NCI-H2107 treated with DMSO at 0.1 percent for 48 hours (cell line): ENCODE results near the gene ADAM22.

ENCODE experiments used
- DNase-seq: peaks from one replicate; lab custom pipeline; 2025; ENCODE audit not compliant: unreplicated experiment; lab: John Stamatoyannopoulos, UW

Gene ADAM22

DNA sequence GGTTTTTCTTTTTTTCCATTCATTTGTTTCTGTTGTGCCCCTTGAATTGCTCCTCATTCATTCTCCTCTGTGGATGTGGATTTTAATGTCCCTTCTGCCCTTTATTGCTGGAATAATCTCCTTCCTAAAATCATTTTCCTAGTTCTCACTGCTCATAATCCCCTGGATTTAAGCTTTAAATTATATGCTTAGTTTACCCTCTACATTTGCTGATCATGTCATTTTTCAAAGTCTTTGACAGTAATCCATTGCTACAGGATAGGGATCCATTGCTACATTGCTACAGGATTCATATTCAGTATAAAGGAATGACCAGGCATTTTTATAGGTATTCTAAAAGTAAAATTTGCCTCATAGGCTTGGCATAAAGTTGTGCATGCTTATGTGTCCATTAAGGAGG is 14.3 kb downstream of the ADAM22 start:
- DNase-seq = no peak

DNA sequence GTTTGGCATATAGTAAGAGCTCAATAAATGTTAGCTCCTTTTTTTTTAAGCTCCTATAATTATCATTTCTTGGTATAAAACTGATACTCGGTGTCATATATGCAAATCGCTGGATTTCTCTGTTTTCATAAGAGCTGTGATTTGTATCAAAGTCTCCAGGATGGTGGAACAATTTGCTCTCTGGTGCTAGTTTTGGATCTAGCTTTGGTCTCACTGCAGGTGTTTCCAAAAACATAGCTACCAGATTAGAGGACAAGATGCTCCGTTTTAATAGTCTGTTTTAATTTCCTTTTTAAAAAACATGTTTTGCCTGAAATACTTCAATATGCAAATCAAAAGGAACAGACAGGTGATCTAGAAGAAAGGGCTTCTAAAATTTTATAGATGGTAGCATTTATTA is 25.3 kb downstream of the ADAM22 start:
- no peak for DNase-seq

DNA sequence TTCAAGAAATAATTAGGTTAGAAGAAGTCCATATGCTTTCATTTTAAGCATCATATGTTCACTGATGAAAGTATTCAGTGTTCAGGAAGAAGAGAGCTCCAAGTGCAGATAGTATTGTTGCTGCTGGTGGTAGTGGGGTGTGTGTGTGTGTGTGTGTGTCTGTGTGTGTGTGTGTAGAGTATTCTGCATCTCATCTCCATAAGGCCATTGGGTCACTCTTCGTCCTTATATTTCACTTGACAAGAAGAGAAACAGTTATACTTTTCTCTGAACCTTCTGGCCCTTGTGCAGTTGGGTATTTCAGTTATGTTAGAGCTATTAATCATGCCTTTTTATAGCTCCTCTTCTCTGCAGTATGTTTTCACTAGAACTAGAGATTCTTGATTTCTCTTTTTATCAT is 26.2 kb downstream of the ADAM22 start:
- DNase-seq = no peak

DNA sequence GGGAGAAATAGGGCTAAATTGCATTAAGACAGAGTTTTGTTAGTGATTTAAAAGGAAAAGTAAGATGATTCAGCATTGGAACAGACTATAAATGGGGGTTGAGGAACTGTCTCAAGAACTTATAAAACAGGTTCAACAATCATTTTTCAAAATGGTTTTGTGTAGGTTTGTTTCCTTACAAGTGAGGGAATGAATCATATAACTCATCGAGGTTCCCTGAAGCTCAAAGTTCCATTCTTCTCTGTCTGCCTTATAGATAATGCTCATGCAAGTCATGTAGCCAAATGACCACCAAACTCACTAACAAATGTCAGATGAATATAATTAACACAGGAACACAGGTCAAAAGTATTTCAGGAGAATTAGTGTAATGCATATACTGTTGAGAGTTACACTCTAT is 27.7 kb downstream of the ADAM22 start:
- no peak for DNase-seq

DNA sequence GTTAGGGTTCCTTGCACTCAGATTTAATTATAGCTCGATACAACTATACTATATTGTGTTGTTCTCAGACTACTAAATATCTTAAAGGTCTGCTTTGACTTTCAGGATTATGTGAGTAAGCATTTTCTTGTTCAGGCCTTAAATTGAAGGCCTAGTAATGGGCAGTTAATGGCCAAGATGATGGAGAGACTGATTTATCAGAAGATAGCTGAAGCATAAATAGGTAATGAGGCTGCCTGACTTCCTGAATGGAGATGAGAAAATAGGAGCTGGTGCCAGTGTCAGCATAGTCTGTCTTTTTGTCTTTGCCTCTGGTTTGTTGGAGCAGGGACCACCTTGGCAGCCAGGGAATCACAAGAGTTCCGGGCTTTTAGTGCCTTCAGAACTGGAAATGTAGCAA is 32.2 kb downstream of the ADAM22 start:
- DNase-seq = no peak

DNA sequence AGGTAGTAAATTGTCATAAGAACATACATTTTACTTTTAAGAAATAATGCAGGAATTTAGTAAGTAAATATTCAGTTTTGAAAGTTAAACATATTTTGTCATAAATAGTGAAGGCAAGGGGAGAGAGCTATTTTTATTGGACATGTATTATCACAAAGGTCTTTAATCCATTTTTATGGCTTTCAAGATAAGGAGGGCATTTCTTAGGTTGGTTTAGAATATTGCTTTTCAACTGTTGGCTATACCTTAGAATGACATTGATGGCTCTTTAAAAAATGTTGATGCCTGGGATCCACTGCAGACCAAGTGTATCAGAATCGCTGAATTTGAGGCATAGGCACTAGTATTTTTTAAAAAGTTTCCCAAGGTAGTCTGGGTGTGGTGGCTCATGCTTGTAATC is 34.0 kb downstream of the ADAM22 start:
- no peak for DNase-seq

DNA sequence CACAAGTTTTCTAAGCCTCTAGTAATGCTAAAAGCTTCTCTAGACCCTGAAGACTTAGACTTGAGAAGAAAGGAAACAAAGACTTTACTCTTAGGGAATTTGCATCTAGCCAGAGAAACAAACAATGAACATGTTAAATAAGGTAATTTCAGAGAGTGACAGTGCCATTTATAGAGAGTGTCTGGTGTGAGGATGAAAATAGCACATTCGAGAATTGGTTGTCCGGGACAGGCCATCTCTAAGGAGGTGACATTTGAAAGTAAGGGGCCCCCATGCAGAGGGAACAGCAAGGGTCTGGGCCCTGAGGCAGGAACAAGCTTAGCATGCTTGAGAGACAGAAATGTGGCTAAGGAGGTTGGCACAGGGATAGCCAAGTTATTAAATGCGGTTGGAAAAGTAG is 48.1 kb downstream of the ADAM22 start:
- DNase-seq = no peak

DNA sequence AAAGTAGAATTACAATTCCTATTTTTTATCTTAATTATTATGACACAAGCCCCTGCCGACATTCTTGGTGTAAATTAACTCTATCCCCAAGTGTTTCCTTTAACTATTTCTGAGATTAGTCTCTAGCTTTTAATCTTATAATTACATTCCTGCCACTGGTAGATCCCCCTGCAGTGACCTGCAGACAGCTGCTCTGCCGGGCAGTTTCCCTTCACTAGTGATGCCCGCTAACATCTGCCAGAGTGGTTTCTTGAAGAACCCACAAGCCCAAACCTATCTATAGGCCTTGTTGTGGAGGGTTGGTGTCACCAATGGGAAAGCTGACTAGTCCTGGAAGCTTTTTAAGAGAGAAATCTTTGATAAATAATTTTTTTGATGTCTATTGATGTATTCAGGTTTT is 50.0 kb downstream of the ADAM22 start:
- DNase-seq = no peak

DNA sequence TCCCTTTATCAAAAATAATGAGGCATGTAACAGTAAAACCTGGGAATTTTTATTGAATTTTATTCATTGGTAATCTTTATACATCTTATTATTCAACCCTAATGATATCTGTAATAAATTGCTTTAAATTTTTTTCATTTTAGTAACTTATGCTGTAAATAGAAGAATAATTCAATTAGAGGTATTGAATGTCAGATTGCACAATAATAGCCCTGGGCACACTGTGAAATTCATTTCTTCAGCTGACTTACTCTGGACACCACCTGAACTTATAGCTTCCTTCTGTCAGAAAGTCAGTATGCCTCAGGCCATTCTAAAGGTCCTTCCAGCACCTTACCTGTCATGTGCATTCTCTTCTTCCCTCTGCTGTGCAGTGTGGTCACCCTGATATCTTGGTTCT is 59.2 kb downstream of the ADAM22 start:
- no peak for DNase-seq

DNA sequence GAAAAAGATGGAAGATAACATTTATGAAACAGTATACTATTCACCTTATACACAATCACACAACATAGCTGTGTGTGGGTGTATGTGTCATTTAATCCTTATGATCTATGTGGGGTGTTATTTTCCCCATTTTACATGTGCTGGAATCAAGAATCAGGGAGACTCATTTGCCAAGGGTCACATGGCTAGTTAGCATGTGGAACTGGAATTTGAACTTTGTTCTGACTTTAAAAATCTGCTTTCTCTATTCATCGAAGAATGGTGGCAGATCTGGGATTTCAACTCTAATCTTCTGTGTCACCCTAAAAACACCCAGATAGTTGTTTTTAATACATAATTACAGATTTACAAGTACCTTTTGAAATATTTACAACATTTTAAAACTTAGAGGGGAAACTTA is 65.2 kb downstream of the ADAM22 start:
- DNase-seq = no peak

DNA sequence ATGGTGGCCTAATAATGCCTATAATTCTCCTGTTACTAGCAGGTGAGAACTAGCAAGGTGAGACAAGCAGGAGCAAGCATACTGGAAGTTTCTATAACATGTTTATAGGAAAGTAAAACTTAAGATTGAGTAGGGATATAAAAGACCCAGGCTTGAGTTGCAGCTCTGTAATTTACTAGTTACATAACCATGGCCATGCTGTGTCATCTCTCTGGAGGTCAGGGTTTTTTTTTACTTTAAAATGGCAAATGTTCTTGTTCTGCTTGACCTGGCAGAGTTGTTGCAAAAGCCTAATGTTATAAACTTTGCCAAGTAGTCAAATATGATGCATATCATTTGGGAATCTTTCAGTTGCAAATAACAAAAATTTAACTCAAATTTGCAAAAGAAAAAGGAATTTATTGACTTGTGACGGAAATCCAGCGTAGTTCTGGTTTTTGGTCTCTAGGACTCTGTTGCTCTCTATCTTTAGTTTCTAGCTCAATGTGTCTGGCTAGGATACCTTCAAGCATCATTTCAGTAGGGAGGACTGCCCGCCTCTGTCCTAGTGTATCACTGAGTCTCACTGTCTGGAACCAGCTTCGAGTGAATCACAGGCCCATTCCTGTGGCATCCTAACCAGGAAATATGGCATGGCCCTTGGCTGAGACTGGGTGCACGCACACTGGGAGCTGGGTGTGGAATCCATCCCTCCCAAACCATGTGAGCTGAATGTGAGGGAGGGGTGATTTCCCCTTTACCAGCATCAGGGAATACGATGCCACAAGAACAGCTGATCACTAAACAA is 67.9 kb downstream of the ADAM22 start:
- no peak for DNase-seq

DNA sequence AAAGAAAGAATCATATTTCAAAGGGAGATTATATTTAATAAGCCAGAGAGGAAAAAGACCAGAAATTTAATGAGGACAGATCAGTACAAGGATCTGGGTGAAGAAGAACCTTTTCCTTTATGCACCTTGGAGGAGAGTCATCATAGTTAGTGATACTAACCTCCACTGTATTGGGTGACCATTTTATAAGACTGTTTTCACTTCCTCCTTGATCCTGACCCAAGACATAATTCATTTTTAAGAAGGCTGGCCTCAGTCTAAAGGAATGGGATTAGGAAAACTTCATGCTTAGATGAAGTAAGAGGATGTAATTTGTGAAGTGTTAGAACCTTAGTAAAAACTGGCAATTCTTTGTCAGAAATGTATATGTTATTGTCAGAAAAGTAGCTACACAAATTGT is 68.6 kb downstream of the ADAM22 start:
- no peak for DNase-seq

DNA sequence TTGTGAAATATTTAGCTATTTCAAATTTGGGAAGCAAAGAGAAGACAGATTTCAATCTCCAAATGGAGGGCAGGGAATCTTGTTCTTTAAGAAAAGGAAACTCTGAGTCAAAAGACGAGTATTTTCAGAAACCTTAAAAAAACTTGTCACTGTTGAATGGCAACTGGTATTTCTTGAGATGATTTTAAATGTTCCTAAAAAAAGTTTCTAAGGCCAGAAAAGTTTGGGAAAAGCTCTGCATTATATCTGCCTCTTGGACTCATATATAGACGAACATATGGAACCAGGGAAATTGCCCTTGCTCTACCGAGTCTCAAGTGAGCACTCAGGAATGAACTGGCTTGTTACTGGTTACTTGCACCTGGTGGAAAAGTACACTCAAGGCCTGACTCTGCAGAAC is 69.5 kb downstream of the ADAM22 start:
- DNase-seq = no peak

DNA sequence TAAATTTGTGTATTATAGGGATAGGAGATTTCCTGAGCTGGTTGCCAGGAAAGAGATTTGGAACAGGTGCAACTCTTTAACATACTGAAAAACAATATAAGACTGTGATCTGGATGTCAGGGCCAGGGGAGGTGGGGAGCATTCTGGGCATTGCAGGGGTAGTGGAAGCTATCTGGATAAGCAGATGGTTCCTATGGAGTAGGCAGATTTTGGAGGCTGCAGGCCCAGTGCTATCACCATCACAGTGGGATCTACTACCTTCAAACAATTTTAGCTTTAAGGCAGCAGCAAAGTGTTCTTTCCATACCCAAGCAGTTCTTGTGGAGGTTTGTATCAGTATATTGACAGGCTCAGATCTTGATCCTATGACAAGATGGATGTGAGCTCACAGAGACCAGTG is 71.1 kb downstream of the ADAM22 start:
- no peak for DNase-seq

DNA sequence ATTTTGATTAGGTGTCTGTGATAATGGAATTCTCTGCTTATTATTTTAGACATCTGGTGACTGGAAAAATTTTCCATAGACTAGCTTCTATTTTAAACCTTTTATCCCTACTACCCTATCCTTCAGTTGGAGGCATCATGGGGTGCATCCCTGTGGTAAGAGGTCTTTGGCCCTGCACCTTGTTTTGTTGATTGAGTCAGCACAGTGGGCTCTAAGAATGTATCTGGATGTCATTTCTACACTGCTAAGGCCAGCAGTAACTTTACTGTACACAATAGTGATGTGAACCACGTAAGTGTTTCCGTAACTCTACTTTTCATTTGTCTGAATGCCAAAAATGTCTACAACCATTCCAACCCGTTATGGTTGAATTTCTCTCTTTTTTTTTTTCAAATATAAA is 75.6 kb downstream of the ADAM22 start:
- DNase-seq = no peak

DNA sequence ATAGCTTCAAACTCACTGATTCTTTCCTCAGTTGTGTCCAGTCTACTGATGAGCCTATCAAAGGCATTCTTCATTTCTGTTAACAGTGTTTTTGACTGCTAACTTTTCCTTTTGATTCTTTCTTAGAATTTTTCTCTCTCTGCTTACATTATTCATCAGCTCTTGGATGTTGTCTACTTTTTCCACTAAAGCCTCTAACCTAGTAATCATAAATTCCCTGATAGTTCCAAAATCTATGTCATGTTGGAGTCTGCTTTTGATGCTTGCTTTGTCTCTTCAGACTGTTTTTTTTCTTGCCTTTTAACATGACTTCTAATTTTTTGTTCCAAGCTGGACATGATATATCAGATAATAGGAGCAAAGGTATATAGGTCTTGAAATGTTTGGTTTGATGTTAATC is 78.0 kb downstream of the ADAM22 start:
- DNase-seq = no peak

DNA sequence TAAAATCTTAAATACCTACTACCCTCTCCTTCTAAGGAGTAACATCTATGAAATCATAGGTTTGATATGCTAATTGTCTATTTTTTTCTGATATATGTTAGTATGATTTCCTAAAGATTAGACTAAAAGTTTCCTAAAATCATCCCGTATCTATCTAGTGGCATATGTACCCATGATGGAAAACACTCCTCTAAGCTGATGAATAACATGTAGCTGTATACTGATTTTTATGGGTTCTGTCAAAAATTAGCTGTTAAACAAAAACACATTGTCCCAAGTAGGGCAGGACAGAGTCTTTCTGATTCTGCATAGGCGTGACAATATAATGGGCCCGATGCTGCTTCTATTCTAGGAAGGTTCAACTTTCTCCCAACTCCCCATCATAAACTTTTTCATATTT is 79.9 kb downstream of the ADAM22 start:
- no peak for DNase-seq

DNA sequence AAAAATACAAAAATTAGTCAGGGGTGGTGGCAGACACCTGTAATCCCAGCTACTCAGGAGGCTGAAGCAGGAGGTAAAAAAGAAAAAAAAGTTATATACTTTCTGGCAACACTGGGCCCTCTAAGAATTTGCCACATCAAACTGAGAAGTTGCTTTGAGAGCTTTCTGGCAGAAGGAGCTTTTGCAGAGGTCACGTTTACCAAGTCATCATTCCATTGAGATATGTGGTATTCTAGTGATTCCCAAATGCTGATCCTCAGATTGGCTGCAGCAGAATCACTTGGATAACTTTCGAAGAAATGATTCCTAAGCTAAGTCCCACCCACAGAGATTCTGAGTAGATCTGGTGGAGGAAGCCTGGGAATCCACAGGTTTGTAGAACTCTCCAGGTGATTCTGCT is 80.5 kb downstream of the ADAM22 start:
- DNase-seq = no peak

DNA sequence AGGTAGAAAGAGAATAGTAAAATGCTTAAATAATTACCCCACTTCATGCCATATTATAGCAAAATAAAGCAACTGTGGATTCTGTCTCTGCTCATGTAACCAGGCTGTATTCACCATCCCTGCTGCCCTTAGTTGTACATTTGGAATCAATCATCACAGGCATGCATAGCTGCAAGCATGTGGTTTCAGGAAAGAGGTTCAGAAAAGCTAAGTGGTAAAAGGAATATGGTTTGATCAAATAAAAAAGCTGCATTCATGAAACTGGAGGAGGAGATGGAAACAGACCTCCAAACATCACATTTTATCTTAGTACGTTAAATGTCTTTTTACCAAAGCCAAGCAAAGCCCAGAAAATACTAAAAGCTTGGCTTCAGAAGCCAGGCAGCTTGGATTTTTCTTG is 81.3 kb downstream of the ADAM22 start:
- no peak for DNase-seq

DNA sequence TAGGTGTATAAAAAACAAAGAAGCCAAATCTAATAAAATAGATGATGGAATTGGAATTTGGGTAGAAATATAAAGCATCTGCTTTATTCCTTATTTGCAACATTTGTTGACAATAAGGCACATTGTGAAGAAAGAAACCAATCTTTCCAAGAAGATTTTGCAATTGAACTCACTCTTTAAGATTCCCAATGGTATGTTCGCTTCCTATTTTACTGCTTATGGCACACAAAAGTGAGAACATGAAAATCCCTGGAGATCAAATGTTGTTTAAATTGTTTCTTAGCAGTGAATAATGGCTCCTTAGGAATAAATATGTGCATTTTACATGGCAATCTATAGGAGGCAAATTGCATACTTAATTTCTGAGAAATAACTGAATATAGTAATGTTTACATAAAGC is 84.5 kb downstream of the ADAM22 start:
- DNase-seq = no peak

DNA sequence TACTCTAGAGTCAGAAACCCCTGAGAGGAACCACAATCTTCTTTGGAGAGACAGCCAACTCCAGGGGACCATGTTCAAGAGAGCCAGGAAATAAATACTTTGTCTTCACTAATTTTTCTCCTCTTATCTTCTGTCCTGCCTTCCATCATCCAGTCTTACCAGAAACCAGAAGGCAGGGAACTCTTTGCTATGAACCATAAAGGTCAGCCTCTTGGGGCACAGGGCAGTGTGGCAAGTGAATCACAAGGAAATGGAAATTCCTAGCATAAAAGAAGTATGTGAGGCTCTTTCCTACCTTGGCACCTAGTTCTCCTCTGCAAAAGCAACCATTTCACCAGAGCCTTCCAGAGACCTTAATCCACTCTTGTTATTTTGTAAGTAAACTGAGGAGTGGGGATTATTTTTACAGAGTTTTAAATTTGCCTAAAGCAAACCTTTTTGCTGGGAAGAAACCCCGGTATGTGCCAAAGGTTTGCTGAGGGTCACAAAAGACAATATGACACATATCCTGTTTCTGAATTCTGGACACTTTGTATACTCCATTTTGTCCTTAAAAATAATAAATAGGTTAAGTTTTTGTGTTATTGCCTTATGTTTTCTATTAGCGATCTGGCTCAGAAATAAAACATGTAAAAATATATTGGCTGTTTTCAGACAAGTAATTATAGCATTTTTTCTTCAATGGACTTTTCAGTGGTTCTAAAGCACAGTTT is 87.1 kb downstream of the ADAM22 start:
- DNase-seq = no peak

DNA sequence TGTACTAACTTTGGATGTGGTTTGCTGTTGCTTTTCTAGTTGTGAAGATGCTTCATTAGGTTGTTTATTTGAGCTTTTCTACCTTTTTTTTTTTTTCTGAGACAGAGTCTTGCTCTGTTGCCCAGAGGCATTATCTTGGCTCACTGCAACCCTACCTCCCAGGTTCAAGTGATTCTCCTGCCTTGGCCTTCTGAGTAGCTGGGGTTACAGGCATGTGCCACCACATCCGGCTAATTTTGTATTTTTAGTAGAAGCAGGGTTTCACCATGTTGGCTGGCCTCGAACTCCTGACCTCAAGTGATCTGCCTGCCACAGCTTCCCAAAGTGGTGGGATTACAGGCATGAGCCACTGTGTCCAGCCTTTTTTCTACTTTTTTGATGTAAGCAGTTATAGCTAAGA is 93.7 kb downstream of the ADAM22 start:
- DNase-seq = no peak
